HG02571 (cell line): ENCODE results near the gene SHISA6.
"Not testable (repeated sequence)": the region's sequence is repeated elsewhere in the genome, so short reads cannot be mapped to it uniquely, and the experiment has no call there.

Experiments
- ATAC-seq: cut with Tn5 transposase; IDR thresholded peaks from one replicate; pipeline ENCODE4 v1.9.1; 2021; ENCODE audit warnings: mild to moderate bottlenecking, moderate library complexity; ENCODE audit not compliant: unreplicated experiment

The SHISA6 gene

DNA sequence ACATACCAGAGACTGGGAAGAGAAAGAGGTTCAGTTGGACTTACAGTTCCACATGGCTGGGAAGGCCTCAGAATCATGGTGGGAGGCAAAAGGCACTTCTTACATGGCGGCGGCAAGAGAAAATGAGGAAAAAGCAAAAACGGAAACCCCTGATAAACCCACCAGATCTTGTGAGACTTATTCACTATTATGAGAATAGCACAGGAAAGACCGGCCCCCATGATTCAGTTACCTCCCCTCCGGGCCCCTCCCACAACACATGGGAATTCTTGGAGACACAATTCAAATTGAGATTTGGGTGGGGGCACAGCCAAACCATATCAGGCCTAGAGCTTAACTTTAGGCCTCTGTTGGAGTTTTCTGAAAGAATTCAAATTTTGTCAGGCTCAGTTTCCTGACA, 60.9 kb downstream of the SHISA6 start:
- not testable (repeated sequence) for ATAC-seq

DNA sequence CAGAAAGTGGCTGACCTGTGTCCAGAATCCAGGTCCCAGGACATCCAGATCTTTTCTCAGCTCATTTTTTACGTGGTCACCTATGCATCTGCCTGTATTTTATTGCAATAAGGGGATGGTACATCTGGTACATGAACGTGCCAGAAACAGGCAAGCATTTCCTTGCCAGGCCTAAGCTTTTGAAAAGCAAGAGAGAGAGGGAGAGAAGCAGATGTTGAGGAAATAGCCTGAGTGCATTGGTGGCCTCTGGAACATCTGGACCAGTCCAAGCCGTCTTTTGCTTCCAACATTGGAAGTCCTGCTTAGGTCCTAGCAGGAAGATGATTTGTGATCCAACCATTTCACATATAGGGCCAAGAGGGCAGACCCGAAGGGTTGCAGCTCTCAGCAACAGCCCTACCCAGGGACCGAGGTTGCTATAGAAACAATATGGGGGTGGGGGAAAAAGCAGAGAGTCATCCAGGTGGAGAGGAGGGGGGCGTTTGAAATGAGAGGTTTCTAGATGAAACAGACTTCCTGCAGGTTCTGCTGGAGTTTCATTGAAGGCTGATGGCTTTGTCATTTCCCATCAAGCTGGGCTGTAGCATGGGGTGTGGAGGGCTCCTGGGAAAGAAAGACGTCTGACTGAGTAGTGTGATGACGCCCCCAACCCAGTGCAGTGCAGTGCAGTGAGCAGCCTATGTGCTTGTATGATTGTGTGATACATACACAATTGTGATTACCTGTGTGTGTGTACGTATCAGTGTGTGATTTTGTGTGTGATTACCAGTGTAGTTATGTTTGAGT, 61.6 kb downstream of the SHISA6 start:
- ATAC-seq = no peak

DNA sequence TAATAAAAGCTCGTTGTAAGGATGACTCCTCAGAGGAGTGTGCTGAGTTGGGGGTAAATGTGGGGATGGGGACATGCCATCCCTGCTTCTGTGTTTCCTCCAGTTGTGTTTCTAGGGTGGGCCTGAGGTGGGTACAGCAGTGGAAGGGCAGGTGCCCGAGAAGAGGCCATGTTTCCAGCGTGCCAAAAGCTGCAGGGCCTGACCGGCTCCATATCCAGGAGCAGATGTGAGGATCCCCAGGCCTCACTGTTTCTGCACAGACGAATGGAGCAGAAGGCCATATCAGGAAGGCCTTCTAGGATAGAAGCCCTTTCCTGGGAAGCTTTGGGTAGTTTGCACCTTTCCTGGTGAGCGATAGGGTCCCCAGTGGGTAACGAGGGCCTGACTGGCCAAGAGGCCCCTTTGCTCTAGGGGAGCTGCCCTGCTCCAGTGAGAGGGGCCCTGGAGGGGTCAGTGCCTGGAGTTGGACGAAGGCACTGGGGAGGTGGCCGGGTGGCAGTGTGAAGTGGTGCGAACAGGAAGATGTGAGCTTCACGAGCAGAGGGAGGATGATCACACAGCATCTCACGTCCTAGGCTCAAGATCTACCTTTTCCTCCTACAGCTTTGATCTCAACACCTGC, 62.9 kb downstream of the SHISA6 start:
- no peak for ATAC-seq

GRCh38 chr17:11304568-11304967, 63.6 kb downstream of the SHISA6 start:
- ATAC-seq = no peak

DNA sequence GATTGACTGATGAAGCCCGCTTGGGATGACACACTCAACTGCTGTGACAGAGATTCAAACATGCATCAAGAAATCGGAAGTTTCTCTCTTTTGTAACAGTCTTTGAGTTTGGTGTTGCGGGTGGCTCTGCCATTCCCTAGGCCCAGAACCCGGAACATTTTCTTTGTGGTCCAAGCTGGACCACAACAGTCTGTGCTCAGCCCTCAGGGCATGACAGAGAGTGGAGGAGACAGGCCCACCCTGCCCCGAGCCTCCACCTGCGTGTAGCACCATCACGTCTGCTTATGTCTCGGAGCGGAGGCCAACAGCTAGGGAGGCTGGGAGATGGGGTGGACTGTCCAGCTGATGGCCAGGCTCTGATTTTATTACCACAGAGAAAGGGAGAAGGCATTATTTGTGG, 64.5 kb downstream of the SHISA6 start:
- no peak for ATAC-seq

DNA sequence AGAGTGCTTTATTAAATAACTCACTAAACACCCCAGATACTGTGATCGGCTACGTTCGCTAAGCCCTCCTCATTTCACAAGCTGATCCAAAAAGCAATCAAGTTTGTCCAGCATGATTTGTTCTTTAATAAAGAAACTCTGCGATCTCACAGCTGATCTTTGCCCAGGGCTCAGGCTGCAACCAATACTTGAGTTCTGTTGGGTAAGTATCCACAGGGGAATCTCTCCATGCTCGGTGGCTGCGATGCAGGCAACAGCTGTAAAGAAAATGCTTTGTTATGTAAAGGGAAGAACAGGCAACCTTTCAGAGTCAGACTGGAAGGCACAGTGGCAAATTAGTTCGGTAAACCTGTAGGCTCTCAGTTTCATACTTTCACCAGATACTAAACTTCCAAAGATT, 67.5 kb downstream of the SHISA6 start:
- ATAC-seq = no peak

GRCh38 chr17:11309033-11309432, 68.0 kb downstream of the SHISA6 start:
- no peak for ATAC-seq

- ATAC-seq = no peak
These were observed 68.8 kb downstream of the SHISA6 start for GRCh38 chr17:11309850-11310249.

- not testable (repeated sequence) for ATAC-seq
These were observed 75.4 kb downstream of the SHISA6 start for GRCh38 chr17:11316451-11316850.

- no peak for ATAC-seq
These were observed 77.2 kb downstream of the SHISA6 start for GRCh38 chr17:11318207-11318606.

GRCh38 chr17:11319894-11320293, 78.9 kb downstream of the SHISA6 start:
- no peak for ATAC-seq

- no peak for ATAC-seq
These were observed 83.0 kb downstream of the SHISA6 start for GRCh38 chr17:11324021-11324420.

- ATAC-seq = no peak
These were observed 83.9 kb downstream of the SHISA6 start for GRCh38 chr17:11324846-11325420.

- ATAC-seq = no peak
These were observed 85.5 kb downstream of the SHISA6 start for GRCh38 chr17:11326492-11326891.

DNA sequence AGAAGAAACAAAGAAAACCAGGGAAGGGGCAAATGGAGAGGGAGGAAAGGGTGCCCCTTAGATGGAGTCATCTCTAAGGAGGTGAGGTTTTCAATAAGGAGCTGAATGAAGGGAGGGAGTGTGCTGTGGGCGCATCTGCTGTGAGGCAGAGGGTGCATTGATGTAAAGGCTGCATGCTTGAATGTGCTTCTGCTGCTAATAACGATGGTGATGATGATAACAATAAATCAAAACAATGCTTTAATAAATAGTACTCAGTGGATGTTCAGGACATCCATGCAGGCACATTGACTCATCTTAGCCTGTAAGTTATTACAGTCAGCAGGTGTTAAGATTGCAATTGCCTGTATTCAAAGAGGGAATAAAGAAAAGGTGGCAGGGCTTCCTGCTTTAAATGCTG, 87.8 kb downstream of the SHISA6 start:
- ATAC-seq = no peak

- no peak for ATAC-seq
These were observed 89.0 kb downstream of the SHISA6 start for GRCh38 chr17:11330006-11330405.

- ATAC-seq = no peak
These were observed 89.8 kb downstream of the SHISA6 start for GRCh38 chr17:11330826-11331225.

- ATAC-seq = no peak
These were observed 90.8 kb downstream of the SHISA6 start for GRCh38 chr17:11331547-11332513.

DNA sequence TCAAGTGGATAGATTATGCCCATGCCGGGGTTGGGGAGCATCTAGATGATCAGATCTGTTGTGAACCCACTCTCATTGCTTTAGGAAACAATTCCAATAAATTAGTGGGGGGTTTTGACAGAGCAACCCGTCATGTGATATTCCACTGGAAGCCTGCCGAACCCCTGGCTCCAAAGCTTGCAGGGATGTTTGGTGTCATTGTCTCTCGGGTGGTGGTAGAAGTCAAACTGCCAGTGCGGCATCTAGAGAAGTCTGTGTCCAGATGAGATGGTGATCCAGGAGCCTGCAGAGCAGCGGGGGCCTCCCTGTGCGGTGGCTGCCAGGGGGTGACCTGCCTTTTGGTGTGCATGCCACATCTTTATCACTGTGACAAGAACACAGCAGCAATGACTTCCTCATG, 91.7 kb downstream of the SHISA6 start:
- no peak for ATAC-seq

DNA sequence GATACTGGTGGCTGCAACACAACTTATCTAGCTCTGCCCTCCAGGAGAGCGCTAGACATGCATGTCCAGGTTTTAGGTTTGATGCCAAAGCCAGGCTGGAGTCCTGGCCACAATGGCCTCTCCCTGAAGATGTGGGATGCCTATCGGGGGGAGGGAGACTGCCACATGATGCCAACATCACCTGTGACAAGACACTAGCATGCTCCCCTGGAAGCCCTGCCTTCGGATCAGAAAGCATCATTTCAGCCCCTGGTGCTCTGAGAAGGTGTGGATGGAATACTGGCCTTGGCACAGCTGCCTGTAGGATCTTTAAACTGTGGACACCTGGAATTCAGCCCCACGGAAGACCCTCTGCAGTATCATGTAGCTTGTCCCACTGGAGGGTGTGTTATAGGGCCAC, 93.5 kb downstream of the SHISA6 start:
- no peak for ATAC-seq

DNA sequence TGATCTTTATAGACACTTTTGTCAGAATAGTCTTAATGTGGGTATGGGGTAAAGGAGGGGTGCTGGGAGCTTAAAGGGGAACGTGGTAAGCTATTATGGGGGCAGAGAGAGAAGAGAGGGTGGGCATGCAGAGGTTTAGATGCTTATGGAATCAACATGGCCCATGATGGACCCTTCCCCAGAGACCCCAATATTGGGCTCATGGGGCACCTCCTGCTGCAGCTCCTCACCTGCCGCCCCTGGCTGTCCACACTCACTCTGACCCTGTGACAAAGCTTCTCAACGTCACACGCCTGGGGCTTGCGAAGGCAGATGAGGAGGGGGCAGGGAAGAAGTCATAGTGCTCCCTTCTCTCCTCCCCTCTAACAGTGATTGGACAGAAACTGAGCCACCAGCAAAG, 95.3 kb downstream of the SHISA6 start:
- ATAC-seq = no peak
